Left kidney (tissue), 2 donors: ENCODE measurements around the gene NRXN3. TPM values are rescaled to one million over a fixed set of nuclear protein-coding genes. Genes with fewer than 3 reads are reported as not detected.
A peak's percentile ranks its signal among the peaks of the same experiment; 100 is the strongest.
"Not testable (repeated sequence)": the region's sequence is repeated elsewhere in the genome, so short reads cannot be mapped to it uniquely, and the experiment has no call there.

ENCODE experiments used
- DNase-seq: peaks from one replicate; pipeline ENCODE4 v3.0.0-alpha.2; 2013
- polyA plus RNA-seq: library from polyadenylated mRNA; unstranded; fragments of 120-200 nt; gene quantifications from one replicate; pipeline ENCODE4 v1.2.1, GENCODE V29; 2013; ENCODE audit not compliant: insufficient read length

Gene NRXN3
- polyA plus RNA-seq, 1 donor: 9.0 TPM

- DNase-seq: no peak
Measured at GRCh38 chr14:79016828-79017505, 846.8 kb downstream of the NRXN3 start.

GRCh38 chr14:79017561-79017960, 847.4 kb downstream of the NRXN3 start:
- no peak for DNase-seq

GRCh38 chr14:79018836-79019235, 848.7 kb downstream of the NRXN3 start:
- DNase-seq: no peak

GRCh38 chr14:79019898-79020297, 849.7 kb downstream of the NRXN3 start:
- not testable (repeated sequence) for DNase-seq

DNA sequence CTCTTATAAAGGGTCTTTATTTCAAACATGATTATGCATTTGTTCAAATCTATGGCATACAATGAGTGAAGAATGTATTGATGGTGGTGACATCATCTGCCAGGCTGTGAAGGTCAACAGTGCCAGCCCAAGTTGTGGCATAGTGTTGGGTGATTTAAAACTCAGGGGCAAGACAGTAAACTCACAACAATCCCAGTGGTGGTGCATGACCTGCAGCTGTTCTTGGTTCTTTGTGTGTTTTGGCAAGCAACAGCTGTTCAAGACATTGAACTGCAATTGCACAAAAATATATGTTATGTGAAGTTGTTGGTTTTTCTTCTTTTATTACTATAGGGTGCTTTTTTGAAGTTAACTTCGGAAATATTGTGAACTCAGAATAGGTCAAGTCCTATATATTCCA, 851.6 kb downstream of the NRXN3 start:
- no peak for DNase-seq

- no peak for DNase-seq
Measured at GRCh38 chr14:79027138-79027537, 857.0 kb downstream of the NRXN3 start.

DNA sequence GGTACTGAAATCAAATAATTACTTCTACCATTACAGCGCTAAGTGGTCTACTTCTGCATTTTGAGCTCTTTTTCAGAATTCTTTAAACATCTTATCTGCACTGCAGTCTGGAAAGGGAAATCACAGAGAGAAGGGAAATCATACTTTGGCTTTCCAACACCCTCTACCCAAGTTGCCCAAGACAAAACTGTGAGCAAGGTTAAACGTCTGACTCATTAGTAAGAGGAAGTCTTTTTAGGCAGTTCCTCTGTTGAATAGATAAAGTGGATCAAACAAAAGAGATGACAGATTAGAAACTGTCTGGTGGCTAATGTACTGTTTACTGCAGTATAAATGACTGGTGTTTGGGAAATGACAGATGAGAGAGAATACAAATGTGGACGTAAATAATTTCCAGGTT, 858.1 kb downstream of the NRXN3 start:
- no peak for DNase-seq

DNA sequence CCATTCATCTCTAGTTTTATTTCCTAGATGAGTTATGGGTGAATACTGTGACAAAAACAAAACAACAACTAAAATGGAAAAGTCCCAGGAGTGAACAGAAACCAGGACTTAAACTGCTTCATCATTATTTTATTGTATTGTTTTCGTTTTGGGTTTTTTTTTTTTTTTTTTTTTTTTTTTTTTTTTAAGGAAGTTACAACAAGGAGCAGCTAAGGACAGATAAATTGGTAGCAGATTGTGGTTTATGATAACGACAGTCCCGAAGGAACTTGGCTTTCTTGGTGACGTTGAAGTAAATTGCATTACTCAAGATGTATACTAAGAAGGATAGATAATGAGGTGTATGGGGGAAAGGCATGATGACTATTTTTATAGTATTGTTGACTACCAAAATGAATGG, 866.3 kb downstream of the NRXN3 start:
- no peak for DNase-seq

GRCh38 chr14:79037106-79037505, 866.9 kb downstream of the NRXN3 start:
- DNase-seq: no peak

DNA sequence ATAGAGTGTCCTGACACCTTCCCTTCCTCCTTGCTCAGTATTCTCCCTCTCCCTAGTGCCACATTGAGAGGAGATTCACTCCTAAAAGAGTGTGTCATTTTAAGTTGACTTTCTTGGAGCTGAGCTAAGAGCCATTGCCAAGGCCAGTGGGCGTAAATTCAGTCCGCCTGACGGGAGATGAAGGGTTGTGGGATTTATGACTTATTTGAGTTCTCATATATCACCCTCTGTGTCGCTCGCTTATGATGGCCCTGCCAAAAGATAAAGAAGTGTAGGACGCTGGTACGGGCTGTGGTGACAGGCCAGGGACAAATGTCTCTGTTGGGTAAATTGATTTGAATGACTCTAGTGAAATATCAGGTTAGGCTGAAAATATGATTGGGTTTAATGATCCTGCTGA, 867.4 kb downstream of the NRXN3 start:
- no peak for DNase-seq

DNA sequence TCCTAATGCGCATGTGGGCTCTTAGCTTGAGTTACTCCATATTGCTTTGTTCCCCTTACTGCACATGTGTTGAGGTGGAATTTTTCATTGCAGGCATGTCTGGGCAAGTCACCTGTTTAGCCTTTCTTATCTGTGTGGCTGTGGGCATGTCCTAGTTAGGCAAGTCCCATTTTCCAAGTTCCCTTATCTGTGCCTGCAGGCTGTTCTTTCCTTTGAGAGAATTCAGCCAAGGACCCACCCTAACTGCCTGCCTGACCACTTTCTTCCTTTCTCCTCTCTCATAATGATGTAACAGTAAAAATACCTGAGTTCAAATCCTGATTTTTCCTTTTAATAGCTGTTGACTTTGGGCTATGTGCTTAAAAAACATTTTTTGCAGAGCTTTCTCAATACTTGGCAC, 870.6 kb downstream of the NRXN3 start:
- no peak for DNase-seq

- no peak for DNase-seq
Measured at GRCh38 chr14:79043194-79043889, 873.2 kb downstream of the NRXN3 start.

DNA sequence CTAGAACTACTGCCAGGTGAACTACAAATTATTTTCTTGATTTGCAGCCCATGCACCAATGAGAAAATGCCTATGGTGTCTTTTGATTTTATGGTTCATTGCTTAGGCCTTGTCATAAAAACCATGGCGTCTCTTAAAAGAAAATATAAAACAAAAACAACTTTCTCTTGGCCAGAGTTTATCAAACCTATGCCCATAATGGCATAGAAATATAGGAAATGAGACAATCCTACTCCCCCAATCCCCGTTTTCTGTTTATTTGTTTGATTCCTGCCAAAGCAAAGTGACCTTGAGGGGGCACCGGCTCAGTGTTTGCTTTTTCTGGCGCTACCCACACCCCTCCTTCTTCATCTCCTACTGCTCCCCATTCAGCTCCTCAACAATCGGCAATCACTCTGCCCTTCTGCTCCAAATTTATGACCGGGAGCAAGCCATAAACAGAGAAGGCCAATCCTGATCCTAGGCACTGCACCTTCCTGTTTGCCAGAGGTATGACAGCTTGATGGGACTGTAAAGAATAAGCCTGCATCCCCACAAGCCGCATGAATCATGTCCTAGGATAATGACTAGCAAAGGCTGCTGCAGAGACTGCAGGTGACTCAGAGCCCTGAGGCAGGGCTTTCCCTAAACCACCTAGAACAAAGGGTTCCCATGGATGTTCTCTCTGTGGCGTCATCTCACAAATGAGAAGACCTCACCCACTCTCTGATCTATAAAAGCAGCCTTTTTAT, 874.9 kb downstream of the NRXN3 start:
- no peak for DNase-seq

DNA sequence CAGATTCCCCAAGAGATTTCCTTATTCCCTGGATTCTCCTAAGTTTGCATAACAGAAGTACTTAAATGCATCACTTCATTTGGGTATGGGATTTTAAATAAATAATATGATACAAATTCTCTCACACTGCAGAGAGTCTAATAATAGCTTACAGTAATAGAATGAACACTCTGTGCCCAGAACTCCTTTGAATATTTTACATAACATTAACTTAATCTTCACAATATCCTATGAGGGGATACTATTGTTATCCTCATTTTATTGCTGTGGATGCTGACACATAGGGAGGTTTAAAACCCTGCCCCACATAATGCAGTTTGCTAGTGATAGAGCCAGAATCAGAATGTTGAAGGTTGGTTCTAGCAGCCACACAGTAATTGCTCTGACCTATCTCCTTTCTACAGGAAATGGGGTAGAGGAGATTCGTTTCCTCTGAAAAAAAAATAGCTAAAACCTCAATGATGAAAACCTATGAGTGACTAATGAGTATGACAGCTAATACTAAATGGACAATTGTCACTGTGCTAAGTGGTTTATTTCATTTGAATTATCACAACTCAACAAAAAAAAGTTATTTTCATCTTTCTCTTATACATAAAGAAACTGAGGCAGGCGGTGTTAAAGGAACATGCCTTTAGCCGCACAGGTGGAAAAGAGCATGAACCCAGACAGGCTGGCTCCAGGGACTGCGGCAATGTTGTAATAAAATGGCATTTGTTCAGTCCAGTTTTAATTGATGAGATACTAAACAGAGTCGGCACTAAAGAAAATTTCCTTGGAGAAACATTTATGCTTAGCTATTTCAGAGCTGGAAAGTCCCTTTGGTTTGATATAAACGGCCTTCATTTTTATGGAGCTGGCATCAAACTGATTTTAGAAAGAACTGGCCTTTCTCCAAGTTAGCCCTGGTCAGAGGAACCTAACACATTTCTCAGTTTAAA, 880.9 kb downstream of the NRXN3 start:
- no peak for DNase-seq

DNA sequence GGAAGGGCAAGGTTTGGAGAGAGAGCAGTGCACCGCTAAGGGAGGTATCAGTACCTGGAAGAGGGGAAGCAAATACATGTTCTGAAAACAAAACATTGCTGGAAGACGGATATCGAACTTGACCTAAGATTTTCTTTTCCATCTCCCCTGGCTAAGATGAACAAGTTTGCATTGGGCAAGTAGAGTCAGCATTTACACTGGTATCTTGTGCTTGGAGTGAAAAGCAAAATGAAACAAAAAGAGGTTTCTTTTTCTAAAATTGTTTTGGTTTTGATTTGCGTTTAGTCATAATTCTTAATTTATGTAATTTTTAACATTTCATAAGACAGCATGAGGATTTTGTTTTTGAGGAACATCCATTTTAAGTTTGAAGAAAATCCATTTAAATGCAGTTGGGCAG, 881.6 kb downstream of the NRXN3 start:
- DNase-seq: no peak

DNA sequence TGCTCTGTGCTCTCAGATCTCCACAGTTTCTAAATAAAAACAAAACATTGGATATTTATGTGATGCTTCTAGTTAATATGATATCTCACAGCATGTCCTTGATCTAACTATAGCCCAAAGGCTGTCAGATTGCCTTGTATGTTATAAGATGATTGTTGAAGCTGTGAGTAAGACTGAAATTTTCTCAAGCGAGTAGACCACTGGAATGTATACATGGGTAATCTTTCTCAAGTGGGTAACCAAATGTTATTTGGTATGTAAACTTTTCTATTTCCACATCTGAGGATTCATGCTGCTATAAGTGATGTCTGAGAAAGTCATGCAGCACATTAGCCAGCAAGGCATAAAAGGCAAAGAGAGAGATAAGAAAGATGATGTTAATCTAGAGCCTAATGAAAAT, 886.7 kb downstream of the NRXN3 start:
- DNase-seq: no peak

DNA sequence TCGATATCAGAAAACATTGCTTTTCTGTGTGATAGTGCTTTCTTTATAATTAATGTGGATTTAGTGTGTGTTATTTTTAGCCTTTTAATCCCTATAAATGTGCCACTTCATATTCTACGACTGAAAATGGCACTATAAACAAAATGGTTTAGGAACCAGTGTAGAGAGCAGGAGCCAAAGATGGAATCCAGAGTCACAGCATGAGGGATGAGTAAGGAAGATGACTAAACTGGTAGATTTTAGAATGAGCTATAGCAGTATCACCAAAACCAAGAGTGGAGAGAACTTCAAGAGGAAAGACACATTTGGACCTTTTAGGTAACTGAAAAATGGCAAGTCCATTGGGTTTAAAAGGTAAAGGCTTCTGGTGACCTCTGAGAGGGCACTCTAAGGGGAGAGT, 887.2 kb downstream of the NRXN3 start:
- no peak for DNase-seq

DNA sequence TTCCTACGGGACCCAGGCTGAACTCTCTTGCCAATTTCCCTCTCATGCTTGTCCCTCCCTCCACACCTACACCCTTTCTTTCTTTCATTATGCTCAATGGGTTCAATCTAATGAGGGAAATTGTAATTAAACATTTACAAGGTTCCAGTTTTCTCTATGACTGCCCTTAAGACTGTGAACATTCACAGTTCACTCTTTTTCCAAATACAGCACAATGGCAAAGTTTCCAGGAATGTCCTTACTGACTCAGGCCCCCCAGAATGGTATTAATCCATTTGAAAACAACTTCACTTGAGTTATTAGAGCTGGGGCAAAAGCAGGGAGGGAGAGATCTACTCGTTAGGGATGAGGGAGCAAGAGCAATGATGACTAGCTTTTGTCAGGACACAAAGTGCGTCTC, 892.1 kb downstream of the NRXN3 start:
- no peak for DNase-seq

GRCh38 chr14:79064214-79064613, 894.0 kb downstream of the NRXN3 start:
- no peak for DNase-seq

DNA sequence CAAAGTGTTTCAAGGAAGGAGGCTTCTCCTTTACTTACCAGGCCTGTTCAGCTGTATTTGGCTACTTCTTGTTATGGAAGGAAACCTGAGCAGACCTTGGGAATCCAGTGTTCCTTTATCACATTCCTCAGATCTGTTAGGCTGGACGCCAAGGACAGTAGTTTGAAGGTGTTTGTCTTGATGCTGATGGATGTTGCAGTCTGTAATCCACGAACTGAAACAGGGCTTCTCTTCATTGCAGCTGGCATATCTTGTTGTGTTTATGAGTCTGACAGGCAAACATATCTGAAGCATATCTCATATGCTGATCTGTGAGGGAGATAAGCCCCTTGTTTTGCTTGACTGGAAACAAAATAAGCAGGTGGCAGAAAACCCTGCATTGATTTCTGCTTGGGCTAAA, 904.3 kb downstream of the NRXN3 start:
- DNase-seq: peak; percentile 4

DNA sequence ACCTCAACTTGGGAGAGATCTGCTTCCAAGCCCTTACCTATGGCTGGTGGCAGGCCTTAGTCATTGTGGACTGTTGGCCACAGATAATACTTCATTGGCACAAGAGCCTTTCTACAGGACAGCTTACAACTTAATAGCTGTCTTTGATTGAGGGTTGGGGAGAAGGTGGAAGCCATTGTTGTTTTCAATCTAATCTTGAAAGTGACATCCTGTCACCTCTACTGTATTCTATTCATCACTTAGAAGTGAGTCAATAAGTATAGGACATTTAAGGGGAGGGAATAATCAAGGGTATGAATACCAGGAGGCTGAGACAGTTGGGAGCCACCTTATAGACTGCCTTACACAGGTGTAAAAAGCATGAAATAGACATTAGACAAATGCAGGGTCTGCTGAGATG, 906.3 kb downstream of the NRXN3 start:
- DNase-seq: no peak

DNA sequence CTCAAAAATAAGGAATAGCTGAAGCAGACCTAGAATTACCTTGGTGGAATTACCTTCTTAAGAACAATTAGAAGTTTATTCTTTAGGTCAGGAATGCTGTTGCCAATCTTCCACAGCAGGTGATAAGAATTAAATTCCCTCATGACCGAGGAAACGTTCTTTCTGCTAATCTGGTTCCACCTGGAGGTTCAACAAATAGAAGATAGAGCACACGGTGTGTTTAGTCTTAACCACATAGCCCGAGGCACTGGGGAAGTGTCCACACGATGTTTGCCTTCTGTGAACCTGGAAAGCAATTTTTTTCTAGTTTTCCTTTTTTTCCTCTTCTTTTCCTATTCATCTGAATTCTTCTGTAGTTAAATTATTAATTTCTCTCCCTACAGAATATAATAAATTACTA, 906.9 kb downstream of the NRXN3 start:
- no peak for DNase-seq
